Esophagus mucosa (tissue), 1 donor: ENCODE results near the gene CENPT. TPM values are rescaled to one million over a fixed set of nuclear protein-coding genes. Genes with fewer than 3 reads are reported as not detected.

ENCODE experiments used
- total RNA-seq: library from RNA; stranded (reverse); gene quantifications from one replicate; pipeline ENCODE4 v1.2.4, GENCODE V29; 2023
- donor health status: DM: yes; HTN: yes; CAD: no.

CENPT gene
- total RNA-seq, 1 donor from 2014 or later = 16.5 TPM

Other genes starting within 250 kb of the CENPT start
- gene CARMIL2, start 202.5 kb downstream of the CENPT start, total RNA-seq = 2.4 TPM
- gene ACD, start 187.4 kb downstream of the CENPT start, total RNA-seq = 7.8 TPM
- 1.8 TPM for gene PARD6A, start 186.7 kb downstream of the CENPT start, total RNA-seq
- 3.8 TPM for gene ENKD1, start 180.9 kb downstream of the CENPT start, total RNA-seq
- 0.84 TPM for gene C16orf86, start 180.9 kb downstream of the CENPT start, total RNA-seq
- 25.4 TPM for gene GFOD2, start 128.4 kb downstream of the CENPT start, total RNA-seq
- gene RANBP10, start 41.1 kb downstream of the CENPT start, total RNA-seq = 20.1 TPM
- gene TSNAXIP1, start 40.8 kb downstream of the CENPT start, total RNA-seq = 0.40 TPM
- 16.8 TPM for gene THAP11, start 5.4 kb downstream of the CENPT start, total RNA-seq
- 65.2 TPM for gene NUTF2, start 760 bp downstream of the CENPT start, total RNA-seq
- 32.7 TPM for gene EDC4, start 25.4 kb upstream of the CENPT start, total RNA-seq
- gene NRN1L, start 37.2 kb upstream of the CENPT start, total RNA-seq = not detected
- gene PSKH1, start 45.6 kb upstream of the CENPT start, total RNA-seq = 15.5 TPM
- 0.64 TPM for gene CTRL, start 84.2 kb upstream of the CENPT start, total RNA-seq
- 25.9 TPM for gene PSMB10, start 89.2 kb upstream of the CENPT start, total RNA-seq
- 4.1 TPM for gene LCAT, start 96.4 kb upstream of the CENPT start, total RNA-seq
- gene SLC12A4, start 120.9 kb upstream of the CENPT start, total RNA-seq = 17.5 TPM
- gene DPEP3, start 132.8 kb upstream of the CENPT start, total RNA-seq = 0.08 TPM
- gene DPEP2, start 151.8 kb upstream of the CENPT start, total RNA-seq = 0.68 TPM
- not detected for gene DPEP2NB, start 168.2 kb upstream of the CENPT start, total RNA-seq
- gene DDX28, start 175.5 kb upstream of the CENPT start, total RNA-seq = 12.1 TPM
- 17.4 TPM for gene DUS2, start 175.6 kb upstream of the CENPT start, total RNA-seq
- gene NFATC3, start 237.7 kb upstream of the CENPT start, total RNA-seq = 17.6 TPM